HG03103 (cell line): ENCODE measurements around the gene PLEKHA7.

Source experiments
- ATAC-seq: cut with Tn5 transposase; IDR thresholded peaks from one replicate; pipeline ENCODE4 v1.9.1; 2021; ENCODE audit warnings: low read depth; ENCODE audit not compliant: unreplicated experiment

PLEKHA7 gene

DNA sequence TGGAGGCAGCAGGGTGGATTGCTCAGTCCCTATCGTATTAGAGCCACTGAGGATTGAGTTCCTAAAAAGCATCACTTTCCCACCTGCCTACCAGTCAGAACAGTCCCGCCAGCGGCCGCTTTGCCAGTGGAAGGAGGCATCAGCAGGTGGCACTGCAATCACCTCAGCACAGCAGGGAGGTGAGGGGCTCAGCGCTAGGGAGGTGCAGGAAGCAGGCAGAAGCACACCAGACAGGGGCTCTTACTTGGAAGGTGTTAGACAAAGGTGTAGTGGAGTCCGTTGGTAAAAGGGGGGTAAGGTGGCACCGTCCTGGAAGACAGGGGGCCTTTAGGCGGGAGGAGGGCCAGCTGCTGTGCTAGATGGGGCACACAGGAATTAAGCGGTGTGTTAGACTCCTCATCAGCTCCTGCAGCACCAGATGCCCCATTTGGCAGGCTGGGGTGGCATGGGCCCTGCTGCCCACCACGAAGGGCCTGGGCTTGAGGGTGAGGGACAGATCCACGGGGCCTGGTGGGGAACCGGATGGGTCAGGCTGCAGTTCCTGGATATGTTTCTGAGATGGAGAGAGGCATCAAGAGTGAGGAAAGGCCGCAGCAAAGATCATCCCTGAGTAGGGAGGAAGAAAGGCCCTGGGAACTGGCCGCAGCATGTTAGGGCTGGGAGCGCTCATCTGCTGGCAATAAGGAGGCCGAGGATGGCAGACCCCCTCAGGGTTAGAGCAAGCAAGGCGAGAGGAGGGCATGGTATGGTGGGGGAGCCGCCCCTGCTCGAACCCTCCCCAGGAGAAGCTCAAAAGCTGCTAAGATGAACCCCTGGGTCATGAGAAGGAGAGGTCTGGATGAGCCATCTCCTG is 233.3 kb downstream of the PLEKHA7 start:
- no peak for ATAC-seq

DNA sequence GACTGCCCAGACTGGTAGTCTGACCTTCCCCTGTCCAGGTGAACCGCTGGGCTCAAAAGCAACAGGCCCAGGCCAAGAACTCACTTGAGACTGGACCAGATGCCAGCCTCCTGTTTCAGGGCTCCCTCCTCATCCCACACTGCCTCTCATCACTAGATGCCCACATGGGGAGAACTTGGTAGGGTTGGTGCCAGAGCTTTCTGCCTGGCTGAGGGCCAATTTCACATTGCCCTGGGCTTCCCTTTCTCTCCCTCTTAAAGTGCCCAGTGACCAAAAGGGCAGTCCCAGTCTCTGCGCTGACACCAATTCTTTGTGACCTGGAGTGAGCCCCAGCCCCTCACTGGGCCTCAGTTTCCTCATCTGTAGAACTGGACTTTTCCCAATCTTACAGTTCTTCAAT is 234.1 kb downstream of the PLEKHA7 start:
- no peak for ATAC-seq

DNA sequence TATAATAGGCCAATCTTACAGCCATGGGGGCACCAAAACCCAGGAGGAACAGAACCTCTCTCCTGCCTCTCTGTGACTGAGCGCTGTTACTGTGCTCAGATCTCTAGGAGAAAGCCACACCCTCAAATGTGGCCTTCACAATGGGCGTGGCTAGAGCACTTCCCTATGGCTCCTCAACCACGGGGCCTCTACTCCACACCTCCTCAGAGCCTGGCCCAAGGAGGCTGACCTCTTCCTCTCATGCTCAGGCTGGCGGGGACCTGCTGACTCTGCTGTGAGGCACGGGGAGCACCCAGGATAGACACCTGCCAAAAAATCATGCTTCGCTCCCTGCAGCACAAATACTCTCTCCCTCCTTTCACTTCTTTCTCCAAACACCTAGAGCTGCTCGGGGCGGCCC is 234.8 kb downstream of the PLEKHA7 start:
- ATAC-seq, result no peak

DNA sequence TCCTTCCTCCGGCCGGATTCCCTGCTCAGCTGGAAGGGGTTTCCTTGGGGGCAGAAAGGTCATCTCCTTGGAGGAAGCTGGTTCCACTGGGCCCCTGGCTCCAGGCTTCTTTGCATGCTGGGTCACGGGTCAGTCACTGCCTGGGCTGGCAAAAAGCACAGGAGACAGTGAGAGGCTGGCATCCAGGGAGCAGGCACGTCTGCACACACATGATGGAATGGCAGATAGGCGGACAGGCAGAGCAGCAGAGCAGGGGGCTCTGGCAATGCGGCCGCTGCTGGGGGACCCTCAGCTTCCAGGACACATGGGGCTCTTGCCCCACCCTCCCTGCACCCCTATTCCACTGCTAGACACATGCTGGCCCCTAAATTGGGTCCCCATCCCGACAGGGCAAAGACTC is 235.3 kb downstream of the PLEKHA7 start:
- no peak for ATAC-seq

DNA sequence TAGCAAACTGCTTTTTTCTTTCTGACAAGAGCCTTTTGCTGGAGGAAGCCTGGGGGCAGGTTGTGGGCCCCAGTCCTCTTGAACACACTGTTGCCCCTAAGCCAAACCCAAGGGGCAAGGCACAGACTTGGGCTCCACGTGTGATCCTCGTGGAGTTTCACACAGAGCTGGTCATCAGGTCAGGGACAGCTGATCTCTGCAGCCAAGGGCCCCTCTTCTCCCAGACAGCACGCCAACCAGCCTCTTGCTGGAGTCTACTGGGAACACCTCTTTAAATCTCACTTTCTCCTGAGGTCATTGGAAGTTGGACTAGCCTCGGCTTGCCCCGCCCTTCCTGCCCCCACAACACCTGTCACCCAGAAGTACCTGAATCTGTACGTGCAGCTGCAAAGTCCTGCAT is 235.9 kb downstream of the PLEKHA7 start:
- ATAC-seq, result no peak

DNA sequence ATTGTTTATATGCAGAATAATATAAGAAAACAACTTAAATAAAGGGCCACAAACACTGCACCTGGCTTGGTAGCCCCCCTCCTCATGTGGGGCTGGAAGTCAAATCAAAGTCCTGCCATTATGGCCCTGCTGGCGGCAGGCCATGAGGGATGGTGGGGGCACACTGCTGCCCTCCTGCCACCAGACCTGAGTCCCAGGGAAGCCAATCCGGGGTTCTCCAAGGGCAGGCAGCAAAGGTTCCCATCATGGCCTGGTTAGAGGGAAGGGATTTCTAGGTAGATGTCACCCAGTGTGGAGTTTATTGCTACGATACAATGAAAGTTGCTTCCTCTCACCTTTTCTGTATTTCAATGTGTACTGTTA is 236.6 kb downstream of the PLEKHA7 start:
- no peak for ATAC-seq

DNA sequence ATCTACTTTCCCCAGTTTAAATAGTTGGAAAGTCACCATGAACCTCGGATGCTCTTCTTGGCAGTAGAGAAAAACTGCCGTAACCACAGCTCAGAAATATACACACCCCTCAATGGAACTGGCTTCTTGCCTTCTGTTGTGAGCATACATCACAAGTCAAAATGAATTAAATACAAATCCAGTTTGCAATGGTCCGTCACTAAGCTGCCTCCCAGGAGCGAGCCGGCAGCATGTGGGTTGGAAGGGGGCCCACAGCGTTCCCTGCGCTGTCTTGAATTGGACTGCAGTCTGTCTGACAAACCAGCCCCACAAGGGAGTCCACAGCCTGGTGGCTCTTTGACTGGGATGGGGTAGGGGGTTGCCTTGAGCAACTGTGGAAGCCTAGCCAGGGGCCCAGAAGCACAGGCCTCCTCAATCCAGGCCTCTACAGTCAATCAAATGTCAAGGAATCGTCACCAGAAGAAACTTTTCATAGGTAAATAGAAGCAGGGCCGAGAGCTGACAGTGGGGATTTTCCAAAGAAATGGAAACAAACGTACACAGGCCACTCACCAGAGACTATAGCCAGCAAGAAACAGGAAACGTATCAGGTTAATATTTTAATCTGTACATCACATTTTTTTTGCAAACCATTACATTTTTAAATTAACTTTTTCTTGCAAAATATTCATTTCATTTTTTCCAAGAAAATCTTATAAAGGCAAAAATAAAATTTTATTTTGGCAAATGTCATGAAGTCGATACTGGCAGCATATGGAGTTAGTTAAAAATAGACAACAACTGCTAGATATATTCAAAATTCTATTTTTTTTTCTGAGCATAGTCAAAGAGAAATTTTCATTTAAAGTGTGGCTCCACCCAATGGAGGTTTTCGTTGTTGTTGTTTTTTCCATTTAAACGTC is 237.3 kb downstream of the PLEKHA7 start:
- no peak for ATAC-seq

GRCh38 chr11:16775614-16776283 is 238.5 kb downstream of the PLEKHA7 start:
- ATAC-seq, result no peak

- ATAC-seq, result no peak
Observed at GRCh38 chr11:16774936-16775613, 239.1 kb downstream of the PLEKHA7 start.

GRCh38 chr11:16773981-16774935 is 240.0 kb downstream of the PLEKHA7 start:
- no peak for ATAC-seq

- no peak for ATAC-seq
Observed at GRCh38 chr11:16772141-16772512, 242.1 kb downstream of the PLEKHA7 start.

- no peak for ATAC-seq
Observed at GRCh38 chr11:16771350-16772140, 242.7 kb downstream of the PLEKHA7 start.

DNA sequence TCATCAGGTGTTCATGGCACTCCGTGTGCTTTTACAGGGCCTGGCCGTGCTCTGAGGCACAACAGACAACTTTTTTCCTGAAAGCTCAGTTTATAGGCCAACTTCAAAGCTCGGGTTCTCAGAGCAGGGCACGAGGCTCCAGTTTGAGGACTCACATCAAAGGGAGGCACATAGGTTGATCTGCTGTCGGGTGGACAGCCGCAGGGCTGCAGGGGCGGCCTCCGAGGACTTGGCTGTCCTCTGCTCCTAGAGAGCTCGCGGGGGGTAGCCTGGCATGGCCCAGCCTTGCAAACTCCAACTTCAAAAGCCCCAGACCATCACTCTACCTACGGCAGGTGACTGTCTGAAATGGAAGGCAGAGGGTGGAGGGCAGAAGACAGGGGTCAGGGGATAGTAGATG is 244.2 kb downstream of the PLEKHA7 start:
- no peak for ATAC-seq

DNA sequence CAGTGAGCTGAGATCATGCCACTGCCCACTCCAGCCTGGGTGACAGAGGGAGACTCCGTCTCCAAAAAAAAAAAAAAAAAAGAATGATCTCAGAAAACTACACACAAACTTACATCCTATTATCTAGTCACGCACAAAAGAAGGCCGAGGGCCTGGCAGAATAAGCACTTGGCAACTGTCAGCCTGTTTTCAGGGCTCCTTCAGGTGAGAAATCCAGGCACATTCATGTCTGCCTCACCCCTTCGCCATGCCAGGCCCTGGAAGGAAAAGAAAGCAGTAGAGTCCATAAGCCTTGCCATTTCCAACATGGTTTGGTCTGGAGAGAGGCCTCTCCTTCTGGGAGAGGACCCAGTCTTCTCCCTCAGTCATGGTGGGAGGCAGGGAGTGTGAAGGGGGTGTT is 244.8 kb downstream of the PLEKHA7 start:
- no peak for ATAC-seq

DNA sequence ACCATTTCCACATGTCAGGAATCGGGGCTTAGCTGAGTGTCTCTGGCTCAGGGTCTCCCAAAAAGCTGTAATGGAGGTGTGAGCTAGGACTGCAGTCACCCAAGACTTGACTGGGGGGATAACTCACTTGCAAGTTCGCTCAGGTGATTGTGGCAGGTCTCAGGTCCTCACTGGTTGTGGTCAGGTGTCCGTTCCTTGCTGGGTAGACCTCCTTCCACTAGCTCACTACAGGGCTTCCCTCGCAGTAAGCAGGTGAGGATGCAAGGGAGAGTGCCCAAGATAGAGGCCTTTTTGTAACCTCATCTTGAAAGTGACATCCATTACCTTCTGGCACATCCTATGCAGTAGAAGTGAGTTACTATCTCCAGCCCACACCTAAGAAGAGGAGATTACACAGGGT is 246.3 kb downstream of the PLEKHA7 start:
- ATAC-seq, result no peak

GRCh38 chr11:16767137-16767536 is 247.1 kb downstream of the PLEKHA7 start:
- ATAC-seq, result no peak

GRCh38 chr11:16764888-16765287 is 249.3 kb downstream of the PLEKHA7 start:
- no peak for ATAC-seq

DNA sequence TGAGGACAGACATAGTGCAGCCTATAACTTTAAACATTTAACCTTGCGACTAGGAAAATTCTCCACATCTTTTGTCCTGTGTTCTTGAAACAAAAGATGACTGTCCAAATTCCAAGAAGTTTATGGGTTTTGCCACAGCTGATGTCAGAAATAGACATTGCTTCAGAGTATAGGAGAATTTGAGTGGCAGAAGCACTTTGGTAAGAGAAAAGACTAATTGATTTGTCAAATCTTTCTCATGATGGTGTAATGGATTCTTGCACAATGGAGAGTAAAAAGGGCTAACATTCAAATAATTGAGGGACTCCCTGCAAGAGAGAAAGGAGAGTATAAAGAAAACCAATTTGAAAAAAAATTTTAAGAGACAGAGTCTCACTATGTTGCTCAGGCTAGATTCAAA is 250.5 kb downstream of the PLEKHA7 start:
- no peak for ATAC-seq
